GM23338 (cell line): ENCODE data around the gene UBE2A. TPM values are rescaled to one million over a fixed set of nuclear protein-coding genes. Genes with fewer than 3 reads are reported as not detected.

ENCODE experiments used
- ATAC-seq: fragments of 200-7000 bp; cut with Tn5 transposase; 3 replicates; pipeline ENCODE4 v1.9.1; 2020
- DNase-seq: peaks from one replicate; pipeline ENCODE4 v3.0.0-alpha.2; 2015; ENCODE audit warnings: low spot score
- H2AFZ ChIP-seq: fragments of 200-600 bp; sonication (generic); 2 replicates; pipeline ENCODE4 v1.8.0; 2016; ENCODE audit warnings: antibody characterized with exemption, mild to moderate bottlenecking, moderate library complexity
- H3F3A ChIP-seq: fragments of 200-600 bp; sonication (generic); replicated peaks from 2 replicates; pipeline ENCODE4 v1.8.0; 2017; ENCODE audit warnings: antibody characterized with exemption, mixed run types, low read depth
- H3K27ac ChIP-seq: fragments of 200-600 bp; sonication (generic); 2 replicates; pipeline ENCODE4 v1.6.1; 2016; ENCODE audit warnings: low read depth
- H3K27me3 ChIP-seq: fragments of 200-600 bp; sonication (generic); 2 replicates; pipeline ENCODE4 v1.8.0; 2016; ENCODE audit warnings: mild to moderate bottlenecking, mixed run types, moderate library complexity; ENCODE audit not compliant: insufficient read depth
- H3K36me3 ChIP-seq: fragments of 200-600 bp; sonication (generic); 2 replicates; pipeline ENCODE4 v1.8.0; 2016; ENCODE audit warnings: mild to moderate bottlenecking; ENCODE audit not compliant: insufficient read depth
- H3K4me1 ChIP-seq: fragments of 200-600 bp; sonication (generic); 2 replicates; pipeline ENCODE4 v1.8.0; 2016; ENCODE audit warnings: mild to moderate bottlenecking, moderate library complexity; ENCODE audit not compliant: insufficient read depth
- H3K4me2 ChIP-seq: fragments of 200-600 bp; sonication (generic); 2 replicates; pipeline ENCODE4 v1.7.1; 2017; ENCODE audit warnings: mixed run types
- H3K4me3 ChIP-seq: fragments of 200-600 bp; sonication (generic); 2 replicates; pipeline ENCODE4 v1.6.1; 2016; ENCODE audit warnings: mixed run types
- H3K79me2 ChIP-seq: fragments of 200-600 bp; sonication (generic); replicated peaks from 2 replicates; pipeline ENCODE4 v1.8.0; 2017; ENCODE audit warnings: mild to moderate bottlenecking; ENCODE audit not compliant: insufficient read depth
- H3K9me2 ChIP-seq: fragments of 200-600 bp; sonication (generic); 2 replicates; pipeline ENCODE4 v1.8.0; 2017; ENCODE audit not compliant: insufficient read depth
- H4K20me1 ChIP-seq: fragments of 200-600 bp; sonication (generic); replicated peaks from 2 replicates; pipeline ENCODE4 v1.8.0; 2017; ENCODE audit warnings: mild to moderate bottlenecking; ENCODE audit not compliant: insufficient read depth
- H3K27ac Mint-ChIP-seq: 2 replicates; pipeline ENCODE4 v1.8.0; 2020; ENCODE audit warnings: inconsistent platforms, mild to moderate bottlenecking, moderate library complexity, mixed read lengths
- H3K27me3 Mint-ChIP-seq: 3 replicates; pipeline ENCODE4 v1.8.0; 2022; ENCODE audit warnings: low read depth, mild to moderate bottlenecking, moderate library complexity, mixed read lengths, inconsistent platforms; ENCODE audit not compliant: insufficient read depth, poor library complexity
- H3K36me3 Mint-ChIP-seq: 3 replicates; pipeline ENCODE4 v1.8.0; 2021; ENCODE audit warnings: low read depth, mild to moderate bottlenecking, inconsistent platforms, moderate library complexity, mixed read lengths
- H3K4me1 Mint-ChIP-seq: 3 replicates; pipeline ENCODE4 v1.8.0; 2020; ENCODE audit warnings: mild to moderate bottlenecking, inconsistent platforms, mixed read lengths
- H3K4me3 Mint-ChIP-seq: 3 replicates; pipeline ENCODE4 v1.8.0; 2021; ENCODE audit warnings: moderate library complexity, mild to moderate bottlenecking, inconsistent platforms, mixed read lengths
- H3K9me3 Mint-ChIP-seq: 3 replicates; pipeline ENCODE4 v1.8.0; 2020; ENCODE audit warnings: moderate library complexity, mild to moderate bottlenecking, inconsistent platforms, mixed read lengths
- EZH2 ChIP-seq: fragments of 200-600 bp; sonication (generic); IDR thresholded peaks from one replicate; pipeline ENCODE4 v1.8.0; 2017; ENCODE audit warnings: antibody characterized with exemption, mild to moderate bottlenecking, low read depth; ENCODE audit not compliant: unreplicated experiment
- EZH2phosphoT487 ChIP-seq: fragments of 200-600 bp; sonication (generic); IDR thresholded peaks from one replicate; pipeline ENCODE4 v1.8.1; 2018; ENCODE audit warnings: antibody characterized with exemption; ENCODE audit not compliant: unreplicated experiment
- POLR2AphosphoS5 ChIP-seq: IDR thresholded peaks from 2 replicates; pipeline ENCODE4 v1.6.1; 2016; ENCODE audit warnings: antibody characterized with exemption, low read depth
- polyA plus RNA-seq: library from polyadenylated mRNA; unstranded; fragments of >200 nt; fragmentation: Nextera tagmentation; extraction: Ambion mirVana; gene quantifications from 2 replicates; pipeline ENCODE4 v1.2.1, GENCODE V29; 2016
- total RNA-seq: library from RNA; depleted of rRNA; stranded (reverse); fragments of >200 nt; shearing (Covaris generic); gene quantifications from 2 replicates; pipeline ENCODE4 v1.2.3, GENCODE V29; 2014
- TF ChIP-seq, protein P1 (sequence below), 2 experiments: fragments of 200-600 bp in 1 of 2; sonication (generic) in 1 of 2; conservative IDR thresholded peaks; 2 replicates each; pipeline versions ENCODE4 v1.5.1 to v1.6.1; 2016 to 2017; ENCODE audit warnings: antibody characterized with exemption in 2 of 2, low read depth in 2 of 2, mild to moderate bottlenecking in 2 of 2, moderate library complexity in 1 of 2

UBE2A gene
- total and polyA plus RNA-seq, 2 experiments from 2014 or later: 38.6 to 75.9 TPM

DNA sequence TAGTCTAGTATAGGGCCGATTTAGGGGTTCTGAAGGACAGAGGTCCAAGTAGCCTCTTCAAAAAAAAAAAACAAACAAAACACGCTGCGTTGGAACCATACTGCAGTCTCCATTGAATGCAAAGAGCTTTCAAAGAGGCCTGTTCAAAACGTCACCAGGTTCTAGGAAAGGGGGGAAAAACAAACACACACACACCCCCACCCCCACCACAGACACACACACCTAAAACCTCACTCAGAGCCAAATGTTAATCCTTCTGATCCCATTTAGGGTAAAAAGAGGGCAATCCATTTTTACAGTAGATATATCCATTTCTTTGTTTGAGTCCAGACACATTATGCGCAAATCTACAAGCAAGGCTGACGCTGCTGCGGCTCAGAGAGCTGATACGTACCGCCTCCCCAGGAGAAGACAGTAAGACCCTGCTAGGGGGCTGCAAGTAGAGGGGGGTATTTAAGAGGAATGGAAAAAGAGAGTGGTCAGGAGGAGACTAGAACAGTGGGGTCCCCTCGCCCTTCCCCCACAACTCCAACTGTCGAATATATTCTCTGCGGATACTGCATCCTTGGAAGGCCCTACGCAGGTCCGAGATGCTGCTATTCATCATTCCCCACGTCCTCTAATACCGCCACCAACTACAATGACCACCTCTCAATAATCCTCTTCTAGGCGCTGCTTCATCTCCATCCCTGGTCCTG lies 30.6 kb downstream of the UBE2A start:
- peaks cover 13% of the 10 kb centered on the region for H3K4me1 Mint-ChIP-seq
- no peak for TF ChIP-seq EZH2
- Histone ChIP-seq H3K27ac (no peak overlapping the region), H3K9me2 (no peaks in the 10 kb centered on the region), H3K4me1 (no peaks in the 10 kb centered on the region), H3K4me2 (peak overlapping the region; percentile 81), H2AFZ (no peak overlapping the region), H3K36me3 (no peaks in the 10 kb centered on the region), H3K79me2 (peaks cover 27% of the 10 kb centered on the region), H4K20me1 (no peaks in the 10 kb centered on the region; the same call in 1 of the 2 replicates), H3K27me3 (peaks cover 46% of the 10 kb centered on the region), H3F3A (no peaks in the 10 kb centered on the region), H3K4me3 (peak overlapping the region; percentile 61)
- no peak for DNase-seq
- H3K27me3 Mint-ChIP-seq: peaks cover 14% of the 10 kb centered on the region
- no peaks in the 10 kb centered on the region; the same call in 2 of the 3 replicates for H3K9me3 Mint-ChIP-seq
- peak overlapping the region; percentile 88 for H3K4me3 Mint-ChIP-seq
- H3K27ac Mint-ChIP-seq: no peak overlapping the region
- ATAC-seq: no peak
- H3K36me3 Mint-ChIP-seq: peaks cover 2% of the 10 kb centered on the region; the same call in 1 of the 3 replicates

DNA sequence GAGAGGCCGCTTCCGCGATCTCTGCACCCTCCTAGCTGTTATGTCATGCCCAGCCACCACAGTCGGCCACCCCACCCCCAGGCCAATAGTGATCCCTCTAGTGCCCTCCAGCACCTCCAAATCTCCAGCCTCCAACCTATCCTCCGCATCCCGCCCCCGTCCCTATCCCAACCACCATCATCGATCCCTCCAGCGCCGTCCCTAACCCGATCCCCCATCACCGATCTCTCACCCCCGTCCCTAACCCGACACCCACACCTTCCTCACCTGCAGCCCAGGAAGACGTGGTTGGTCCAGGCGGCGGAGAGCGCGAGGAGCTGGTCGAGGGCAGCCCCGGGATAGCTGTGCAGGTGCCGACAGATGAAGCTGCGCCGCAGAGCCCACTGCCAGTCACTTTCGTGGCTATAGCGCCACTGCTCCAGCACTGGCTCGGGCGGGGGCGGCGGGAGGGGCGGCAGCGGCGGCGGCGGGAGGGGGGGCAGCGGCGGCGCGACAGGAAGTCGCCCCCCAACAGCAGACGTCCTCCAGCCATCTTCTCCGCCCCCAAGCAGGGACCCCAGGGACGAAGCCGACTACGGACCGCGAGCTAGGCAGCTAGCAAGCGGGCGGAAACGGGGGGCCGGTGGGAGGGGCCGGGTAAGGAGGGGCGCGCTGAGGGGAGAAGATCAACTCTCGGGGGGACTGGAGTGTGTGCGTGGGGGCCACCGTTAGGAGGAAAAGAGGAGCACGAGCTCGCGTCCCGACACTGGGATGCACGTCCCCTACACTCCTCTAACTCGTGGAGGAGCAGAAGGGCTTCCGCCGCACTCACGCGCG lies 31.3 kb downstream of the UBE2A start:
- peaks cover 2% of the 10 kb centered on the region; the same call in 1 of the 3 replicates for H3K36me3 Mint-ChIP-seq
- no peaks in the 10 kb centered on the region for H3K4me1 ChIP-seq
- H3K4me2 ChIP-seq: peak overlapping the region; percentile 81
- H3K4me1 Mint-ChIP-seq: peaks cover 13% of the 10 kb centered on the region
- peak overlapping the region; percentile 88 for H3K4me3 Mint-ChIP-seq
- H3F3A ChIP-seq: no peaks in the 10 kb centered on the region
- no peaks in the 10 kb centered on the region; the same call in 1 of the 2 replicates for H4K20me1 ChIP-seq
- peak; percentile 84 for ATAC-seq
- H3K27me3 Mint-ChIP-seq: peaks cover 14% of the 10 kb centered on the region
- peaks cover 23% of the 10 kb centered on the region for H3K79me2 ChIP-seq
- H3K36me3 ChIP-seq: no peaks in the 10 kb centered on the region
- H3K27ac ChIP-seq: no peak overlapping the region
- peak; percentile 64 for DNase-seq
- H3K27ac Mint-ChIP-seq: peak overlapping the region; percentile 86; the same call in 1 of the 2 replicates
- H3K27me3 ChIP-seq: peaks cover 46% of the 10 kb centered on the region
- H3K4me3 ChIP-seq: peak overlapping the region; percentile 61
- no peak overlapping the region for H2AFZ ChIP-seq
- TF ChIP-seq EZH2phosphoT487 (no peak), POLR2AphosphoS5 (peak; percentile 62)
- TF ChIP-seq, protein P1, sequence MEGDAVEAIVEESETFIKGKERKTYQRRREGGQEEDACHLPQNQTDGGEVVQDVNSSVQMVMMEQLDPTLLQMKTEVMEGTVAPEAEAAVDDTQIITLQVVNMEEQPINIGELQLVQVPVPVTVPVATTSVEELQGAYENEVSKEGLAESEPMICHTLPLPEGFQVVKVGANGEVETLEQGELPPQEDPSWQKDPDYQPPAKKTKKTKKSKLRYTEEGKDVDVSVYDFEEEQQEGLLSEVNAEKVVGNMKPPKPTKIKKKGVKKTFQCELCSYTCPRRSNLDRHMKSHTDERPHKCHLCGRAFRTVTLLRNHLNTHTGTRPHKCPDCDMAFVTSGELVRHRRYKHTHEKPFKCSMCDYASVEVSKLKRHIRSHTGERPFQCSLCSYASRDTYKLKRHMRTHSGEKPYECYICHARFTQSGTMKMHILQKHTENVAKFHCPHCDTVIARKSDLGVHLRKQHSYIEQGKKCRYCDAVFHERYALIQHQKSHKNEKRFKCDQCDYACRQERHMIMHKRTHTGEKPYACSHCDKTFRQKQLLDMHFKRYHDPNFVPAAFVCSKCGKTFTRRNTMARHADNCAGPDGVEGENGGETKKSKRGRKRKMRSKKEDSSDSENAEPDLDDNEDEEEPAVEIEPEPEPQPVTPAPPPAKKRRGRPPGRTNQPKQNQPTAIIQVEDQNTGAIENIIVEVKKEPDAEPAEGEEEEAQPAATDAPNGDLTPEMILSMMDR (conservative IDR thresholded peaks at IDR 0.05; ENCODE audit: low read depth in 2 of 2): no peak
- no peaks in the 10 kb centered on the region for H3K9me2 ChIP-seq
- H3K9me3 Mint-ChIP-seq: no peaks in the 10 kb centered on the region; the same call in 2 of the 3 replicates
